OCI-LY7 (cell line): Measurements from ENCODE around the gene HNRNPU. TPM values are rescaled to one million over a fixed set of nuclear protein-coding genes. Genes with fewer than 3 reads are reported as not detected.

Experiments
- BruUV-seq: library from RNA; stranded (reverse); fragments of 400-500 nt; replicated peaks from 2 replicates; lab custom pipeline; 2021; lab: Mats Ljungman, UMichigan
- CTCF ChIA-PET: fragments of 300-600 bp; sonication (Branson Sonifier 250); formaldehyde crosslinking; loops from one replicate; lab custom pipeline; 2022; ENCODE audit warnings: antibody characterized with exemption; ENCODE audit not compliant: unreplicated experiment; lab: Charles Lee
- POLR2A ChIA-PET: fragments of 300-600 bp; sonication (Branson Sonifier 250); formaldehyde crosslinking; loops from one replicate; lab custom pipeline; 2022; ENCODE audit warnings: antibody characterized with exemption; lab: Charles Lee
- DNase-seq: peaks from one replicate; pipeline ENCODE4 v3.0.0-alpha.2; 2015; ENCODE audit warnings: low spot score
- H2AFZ ChIP-seq: fragments of 200-600 bp; sonication (generic), shearing (Covaris generic); 2 replicates; pipeline ENCODE4 v1.6.1; 2014; ENCODE audit warnings: mild to moderate bottlenecking, antibody characterized with exemption, low read length, moderate library complexity
- H3K27ac ChIP-seq: fragments of 200-600 bp; sonication (generic); 2 replicates; pipeline ENCODE4 v1.5.1; 2014; ENCODE audit warnings: mixed run types, low read depth, mild to moderate bottlenecking, moderate library complexity, low read length, inconsistent platforms; ENCODE audit not compliant: poor library complexity, severe bottlenecking
- H3K36me3 ChIP-seq: fragments of 200-600 bp; sonication (generic); 2 replicates; pipeline ENCODE4 v1.6.1; 2014; ENCODE audit warnings: mild to moderate bottlenecking, antibody characterized with exemption, low read length, moderate library complexity, mixed read lengths; ENCODE audit not compliant: insufficient read depth
- H3K4me1 ChIP-seq: fragments of 200-600 bp; sonication (generic); 2 replicates; pipeline ENCODE4 v1.5.1; 2014; ENCODE audit warnings: mild to moderate bottlenecking, low read length; ENCODE audit not compliant: insufficient read depth, poor library complexity, severe bottlenecking
- H3K4me2 ChIP-seq: fragments of 200-600 bp; sonication (generic); 2 replicates; pipeline ENCODE4 v1.6.1; 2014; ENCODE audit warnings: mild to moderate bottlenecking, low read length
- H3K4me3 ChIP-seq: fragments of 200-600 bp; sonication (generic); 2 replicates; pipeline ENCODE4 v1.5.1; 2014; ENCODE audit warnings: mild to moderate bottlenecking, low read depth, low read length; ENCODE audit not compliant: poor library complexity, severe bottlenecking
- H3K79me2 ChIP-seq: fragments of 200-600 bp; sonication (generic); 2 replicates; pipeline ENCODE4 v1.6.1; 2016; ENCODE audit warnings: low read depth, mild to moderate bottlenecking, low read length, moderate library complexity, mixed read lengths; ENCODE audit not compliant: insufficient read depth
- H3K9me2 ChIP-seq: fragments of 200-600 bp; sonication (generic); 2 replicates; pipeline ENCODE4 v1.6.1; 2016; ENCODE audit warnings: mild to moderate bottlenecking, low read length, mixed read lengths; ENCODE audit not compliant: insufficient read depth
- H3K9me3 ChIP-seq: fragments of 200-600 bp; sonication (generic); 2 replicates; pipeline ENCODE4 v1.6.1; 2014; ENCODE audit warnings: mild to moderate bottlenecking, mixed run types, low read length, mixed read lengths
- H4K20me1 ChIP-seq: fragments of 200-600 bp; sonication (generic); 2 replicates; pipeline ENCODE4 v1.6.1; 2014; ENCODE audit warnings: mild to moderate bottlenecking, antibody characterized with exemption, low read length, moderate library complexity, mixed read lengths; ENCODE audit not compliant: insufficient read depth
- EZH2phosphoT487 ChIP-seq: fragments of 200-600 bp; sonication (generic); IDR thresholded peaks from 2 replicates; pipeline ENCODE4 v1.6.1; 2018; ENCODE audit warnings: low read depth, borderline replicate concordance, mild to moderate bottlenecking, mixed run types, antibody characterized with exemption, low read length, moderate library complexity, mixed read lengths
- intact Hi-C: fragments of 100-400 bp; cut with micrococcal nuclease; formaldehyde crosslinking; loops from one replicate; pipeline ENCODE4 v1.10.0; 2022; ENCODE audit not compliant: unreplicated experiment
- total RNA-seq, 2 experiments: library from RNA; depleted of rRNA in 1 of 2; stranded (reverse); fragments of >200 nt in 1 of 2; shearing (Covaris generic) in 1 of 2; gene quantifications; 2 replicates each; pipeline ENCODE4 v1.2.3, GENCODE V29; 2014 to 2022
- TF ChIP-seq, protein P1 (sequence below): fragments of 200-600 bp; sonication (generic); conservative IDR thresholded peaks from 2 replicates; pipeline ENCODE4 v1.5.1; 2014; ENCODE audit warnings: mild to moderate bottlenecking, antibody characterized with exemption, low read length, moderate library complexity, mixed read lengths

HNRNPU gene
- total RNA-seq, 2 experiments from 2014 or later = 426 to 650 TPM

DNA sequence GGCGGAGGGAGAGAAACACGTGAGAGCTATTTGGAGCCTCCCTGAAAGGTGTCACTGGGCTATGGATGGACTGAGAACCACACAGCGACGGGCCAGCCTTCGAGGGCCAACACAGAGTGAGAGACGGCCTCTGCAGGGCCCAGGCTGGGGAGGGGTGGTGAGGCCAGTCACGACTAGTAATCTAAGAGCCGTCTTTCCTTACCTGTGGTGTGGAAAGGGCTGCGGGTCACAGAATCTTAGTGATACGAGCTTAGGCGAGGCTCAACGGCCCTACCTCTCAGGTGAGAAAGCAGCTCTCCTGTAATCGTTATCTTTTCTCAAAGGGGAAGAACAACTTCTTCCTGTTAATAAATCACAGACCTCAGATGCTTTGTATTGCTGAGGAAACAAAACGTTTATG is 62.3 kb downstream of the HNRNPU start:
- ChIA-PET POLR2A (interaction anchor here (0.7 to 2.2 kb wide), 9 partner anchors 12 to 244 kb away, joined by 3 to 17 read pairs (median 5); no protein-coding TSS in a partner anchor), CTCF (interaction anchor here (1.0 to 2.1 kb wide), 4 partner anchors 32 to 242 kb away, joined by 3 to 19 read pairs (median 8); no protein-coding TSS in a partner anchor)
- no peak overlapping the region for H3K4me3 ChIP-seq
- H3K9me2 ChIP-seq = no peaks in the 10 kb centered on the region
- peaks cover 10% of the 10 kb centered on the region for H3K4me1 ChIP-seq
- H3K36me3 ChIP-seq = no peaks in the 10 kb centered on the region
- H3K9me3 ChIP-seq = no peaks in the 10 kb centered on the region
- no peak overlapping the region for H3K27ac ChIP-seq
- TF ChIP-seq, protein P1, sequence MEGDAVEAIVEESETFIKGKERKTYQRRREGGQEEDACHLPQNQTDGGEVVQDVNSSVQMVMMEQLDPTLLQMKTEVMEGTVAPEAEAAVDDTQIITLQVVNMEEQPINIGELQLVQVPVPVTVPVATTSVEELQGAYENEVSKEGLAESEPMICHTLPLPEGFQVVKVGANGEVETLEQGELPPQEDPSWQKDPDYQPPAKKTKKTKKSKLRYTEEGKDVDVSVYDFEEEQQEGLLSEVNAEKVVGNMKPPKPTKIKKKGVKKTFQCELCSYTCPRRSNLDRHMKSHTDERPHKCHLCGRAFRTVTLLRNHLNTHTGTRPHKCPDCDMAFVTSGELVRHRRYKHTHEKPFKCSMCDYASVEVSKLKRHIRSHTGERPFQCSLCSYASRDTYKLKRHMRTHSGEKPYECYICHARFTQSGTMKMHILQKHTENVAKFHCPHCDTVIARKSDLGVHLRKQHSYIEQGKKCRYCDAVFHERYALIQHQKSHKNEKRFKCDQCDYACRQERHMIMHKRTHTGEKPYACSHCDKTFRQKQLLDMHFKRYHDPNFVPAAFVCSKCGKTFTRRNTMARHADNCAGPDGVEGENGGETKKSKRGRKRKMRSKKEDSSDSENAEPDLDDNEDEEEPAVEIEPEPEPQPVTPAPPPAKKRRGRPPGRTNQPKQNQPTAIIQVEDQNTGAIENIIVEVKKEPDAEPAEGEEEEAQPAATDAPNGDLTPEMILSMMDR = no peak
- intact Hi-C loops = no loop called here
- H4K20me1 ChIP-seq = no peaks in the 10 kb centered on the region
- 0 out of 2 replicates have a peak overlapping the region, but pooled peaks have one; percentile 37 for H2AFZ ChIP-seq
- H3K4me2 ChIP-seq = no peak overlapping the region
- no peak for DNase-seq
- BruUV-seq = no TSS peak
- no peaks in the 10 kb centered on the region for H3K79me2 ChIP-seq

DNA sequence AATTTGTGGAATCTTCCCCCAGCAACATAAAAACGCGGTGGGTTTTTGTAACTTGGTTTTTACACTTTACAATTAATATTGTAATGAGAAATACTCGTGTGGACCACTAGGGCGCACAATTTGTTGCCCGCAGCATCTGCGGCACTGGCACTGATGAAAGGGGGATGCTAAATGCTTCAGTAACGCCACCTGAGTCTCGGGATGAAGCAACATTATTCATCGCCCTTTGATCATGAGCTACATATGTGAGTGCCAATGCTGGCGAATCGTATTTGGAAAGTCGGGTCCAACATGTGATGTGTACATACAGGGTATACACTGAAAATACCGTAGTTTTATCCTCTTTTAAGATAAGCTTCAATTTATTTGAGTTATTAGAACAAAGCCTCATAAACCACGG is 63.1 kb downstream of the HNRNPU start:
- H3K4me1 ChIP-seq = peaks cover 10% of the 10 kb centered on the region
- BruUV-seq = no TSS peak
- H4K20me1 ChIP-seq = no peaks in the 10 kb centered on the region
- intact Hi-C loops = loop anchor here (1.0 kb wide), 2 partner anchors 34 to 241 kb away; partner anchors contain the start of gene COX20
- TF ChIP-seq, protein P1 = peak; percentile 95
- TF ChIP-seq EZH2phosphoT487 = no peak
- peak overlapping the region; percentile 37; the same call in 1 of the 2 replicates for H2AFZ ChIP-seq
- no peaks in the 10 kb centered on the region for H3K9me3 ChIP-seq
- H3K4me3 ChIP-seq = peak overlapping the region; percentile 44
- H3K27ac ChIP-seq = no peak overlapping the region
- H3K79me2 ChIP-seq = no peaks in the 10 kb centered on the region
- DNase-seq = peak; percentile 90
- POLR2A ChIA-PET = interaction anchor here (0.5 to 2.2 kb wide), 21 partner anchors 11 to 518 kb away, joined by 3 to 17 read pairs (median 3); no protein-coding TSS in a partner anchor
- H3K4me2 ChIP-seq = peak overlapping the region; percentile 76
- H3K36me3 ChIP-seq = no peaks in the 10 kb centered on the region
- CTCF ChIA-PET = interaction anchor here (0.5 to 2.1 kb wide), 8 partner anchors 33 to 294 kb away, joined by 3 to 19 read pairs (median 3); no protein-coding TSS in a partner anchor
- no peaks in the 10 kb centered on the region for H3K9me2 ChIP-seq

DNA sequence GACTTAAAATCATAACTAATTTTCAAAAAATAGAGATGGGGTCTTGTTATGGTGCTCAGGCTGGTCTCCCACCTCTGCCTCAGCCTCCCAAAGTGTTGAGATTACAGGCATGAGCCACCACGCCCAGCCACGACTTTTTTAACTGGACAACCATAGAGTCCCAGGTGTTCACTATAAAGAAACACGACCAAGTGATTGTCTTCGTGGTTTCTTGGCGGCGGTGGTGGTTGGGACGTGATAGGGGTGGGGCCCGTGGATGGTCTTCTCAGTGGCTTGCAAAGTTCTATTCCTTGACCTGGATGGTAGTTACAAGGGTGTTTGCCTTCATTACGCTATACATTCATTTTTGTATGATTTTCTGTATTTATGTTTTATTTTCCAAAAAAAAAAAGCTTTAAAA is 63.5 kb downstream of the HNRNPU start:
- Histone ChIP-seq H2AFZ (peak overlapping the region; percentile 37; the same call in 1 of the 2 replicates), H4K20me1 (no peaks in the 10 kb centered on the region), H3K4me3 (no peak overlapping the region), H3K36me3 (no peaks in the 10 kb centered on the region), H3K4me1 (peaks cover 10% of the 10 kb centered on the region), H3K27ac (no peak overlapping the region), H3K4me2 (peak overlapping the region; percentile 76), H3K9me2 (no peaks in the 10 kb centered on the region), H3K9me3 (no peaks in the 10 kb centered on the region), H3K79me2 (no peaks in the 10 kb centered on the region)
- intact Hi-C loops = loop anchor here (1.0 kb wide), 2 partner anchors 34 to 241 kb away; partner anchors contain the start of gene COX20
- CTCF ChIA-PET = interaction anchor here (1.0 to 2.1 kb wide), 4 partner anchors 33 to 243 kb away, joined by 3 to 19 read pairs (median 8); no protein-coding TSS in a partner anchor
- POLR2A ChIA-PET = interaction anchor here (0.5 to 2.2 kb wide), 20 partner anchors 10 to 518 kb away, joined by 3 to 17 read pairs (median 4); no protein-coding TSS in a partner anchor
- no TSS peak for BruUV-seq
- no peak for TF ChIP-seq EZH2phosphoT487
- TF ChIP-seq, protein P1 = no peak
- no peak for DNase-seq
